Spleen (tissue), 7 donors: Measurements from ENCODE around the gene ISLR2.

ENCODE experiments used
- POLR2A ChIP-seq, 3 donors: fragments of 450-650 bp; IDR thresholded peaks; one replicate each; pipeline ENCODE4 v1.5.1; 2017; ENCODE audit warnings: antibody characterized with exemption in 3 of 3, mild to moderate bottlenecking in 1 of 3
- POLR2AphosphoS5 ChIP-seq, 3 donors: sonication (generic); formaldehyde crosslinking; IDR thresholded peaks; one replicate each; pipeline ENCODE4 v1.5.1; 2017; ENCODE audit warnings: antibody characterized with exemption in 3 of 3
- TF ChIP-seq, protein P1 (sequence below), 11 experiments: fragments of 200-600 bp in 7 of 11; fragments of 450-650 bp in 4 of 11; sonication (generic) in 4 of 11; IDR thresholded peaks in 8 of 11; conservative IDR thresholded peaks in 3 of 11; 1 replicate in 7 of 11; 2 replicates in 4 of 11; pipeline versions ENCODE4 v1.4.0 to v1.8.0; 2016 to 2021; ENCODE audit warnings: antibody characterized with exemption in 11 of 11, inconsistent platforms in 4 of 11, mild to moderate bottlenecking in 1 of 11
- donor health status: DM: no; HTN: no; CAD: no; lungs with moderate emphysema.
- donor health status: DM: no; HTN: no; CAD: no.
- donor health status: DM: no; HTN: no; CAD: no.

DNA sequence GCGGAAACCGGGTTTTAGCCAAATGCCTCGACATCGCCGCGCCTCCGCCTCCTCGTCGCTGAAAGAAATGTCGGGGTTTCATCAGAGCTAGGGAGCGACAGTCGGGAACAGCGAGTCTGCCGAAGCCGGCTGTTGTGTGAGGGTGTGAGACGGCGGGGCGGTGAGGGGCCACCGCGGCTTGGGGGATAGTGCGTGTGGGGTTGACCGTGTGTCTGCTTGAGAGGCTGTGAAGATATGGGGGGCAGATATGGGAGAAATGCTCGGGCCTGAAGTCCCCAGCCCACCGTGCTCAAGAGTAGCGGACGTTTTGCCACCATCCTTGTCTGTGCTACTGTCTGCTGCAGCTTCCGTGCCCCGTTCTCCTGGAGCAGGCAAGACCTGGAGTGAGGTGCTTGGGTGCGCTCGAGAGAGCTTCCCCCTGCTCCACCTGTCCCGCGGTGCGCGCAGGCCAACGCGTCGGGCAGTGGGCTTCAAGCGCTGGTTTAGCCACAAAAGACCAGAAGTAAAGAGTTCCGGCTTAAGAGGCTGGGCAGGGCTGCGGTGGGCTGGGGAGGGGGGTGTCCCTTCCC is 716 bp upstream of the ISLR2 start:
- TF ChIP-seq POLR2AphosphoS5 (IDR thresholded peaks at IDR 0.05) (no peak), POLR2A (IDR thresholded peaks at IDR 0.05) (no peak)
- TF ChIP-seq, protein P1, sequence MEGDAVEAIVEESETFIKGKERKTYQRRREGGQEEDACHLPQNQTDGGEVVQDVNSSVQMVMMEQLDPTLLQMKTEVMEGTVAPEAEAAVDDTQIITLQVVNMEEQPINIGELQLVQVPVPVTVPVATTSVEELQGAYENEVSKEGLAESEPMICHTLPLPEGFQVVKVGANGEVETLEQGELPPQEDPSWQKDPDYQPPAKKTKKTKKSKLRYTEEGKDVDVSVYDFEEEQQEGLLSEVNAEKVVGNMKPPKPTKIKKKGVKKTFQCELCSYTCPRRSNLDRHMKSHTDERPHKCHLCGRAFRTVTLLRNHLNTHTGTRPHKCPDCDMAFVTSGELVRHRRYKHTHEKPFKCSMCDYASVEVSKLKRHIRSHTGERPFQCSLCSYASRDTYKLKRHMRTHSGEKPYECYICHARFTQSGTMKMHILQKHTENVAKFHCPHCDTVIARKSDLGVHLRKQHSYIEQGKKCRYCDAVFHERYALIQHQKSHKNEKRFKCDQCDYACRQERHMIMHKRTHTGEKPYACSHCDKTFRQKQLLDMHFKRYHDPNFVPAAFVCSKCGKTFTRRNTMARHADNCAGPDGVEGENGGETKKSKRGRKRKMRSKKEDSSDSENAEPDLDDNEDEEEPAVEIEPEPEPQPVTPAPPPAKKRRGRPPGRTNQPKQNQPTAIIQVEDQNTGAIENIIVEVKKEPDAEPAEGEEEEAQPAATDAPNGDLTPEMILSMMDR (IDR thresholded peaks at IDR 0.05 in 8 of 11, conservative IDR thresholded peaks at IDR 0.05 in 3 of 11), result no peak
